ENCODE data around the gene TSHZ2.

The TSHZ2 gene

DNA sequence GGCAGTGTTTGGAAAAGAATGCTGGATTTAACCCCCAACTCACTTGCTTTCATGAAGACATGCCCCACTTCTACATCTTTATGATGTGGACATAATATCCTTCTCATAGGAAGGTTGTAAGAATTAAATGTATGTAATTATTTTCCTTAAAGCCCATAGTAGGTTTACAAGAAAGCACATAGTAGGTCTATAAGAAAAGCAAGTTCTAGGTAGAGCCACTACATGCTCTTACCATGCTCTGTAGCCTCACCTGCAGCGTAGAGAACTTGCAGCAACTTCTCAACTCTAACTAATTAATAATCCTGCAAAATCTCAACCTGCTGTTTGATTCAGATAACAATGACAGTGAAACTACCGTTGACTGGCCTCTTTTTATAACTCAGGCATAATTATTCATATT is 288.4 kb downstream of the TSHZ2 start:
- DNase-seq: no peak

DNA sequence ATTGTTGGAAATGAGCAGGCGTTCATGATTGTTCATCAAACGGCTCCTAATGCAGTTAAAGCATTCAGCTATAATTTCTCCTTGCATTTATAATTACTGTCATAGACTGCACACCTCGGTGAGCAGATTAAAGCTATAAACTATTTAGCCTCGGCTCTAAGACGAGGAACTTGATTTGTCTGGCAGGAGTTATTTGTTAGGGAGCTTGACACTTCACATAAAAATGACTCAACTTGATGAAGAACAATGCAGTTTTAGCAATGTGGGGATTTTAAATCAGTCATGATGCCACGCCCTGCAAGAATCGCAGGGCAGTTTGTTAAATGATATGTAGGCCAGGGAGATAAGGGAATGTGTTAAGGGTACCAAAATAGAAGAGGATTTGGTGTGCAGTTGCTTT is 290.2 kb downstream of the TSHZ2 start:
- no peak for DNase-seq

DNA sequence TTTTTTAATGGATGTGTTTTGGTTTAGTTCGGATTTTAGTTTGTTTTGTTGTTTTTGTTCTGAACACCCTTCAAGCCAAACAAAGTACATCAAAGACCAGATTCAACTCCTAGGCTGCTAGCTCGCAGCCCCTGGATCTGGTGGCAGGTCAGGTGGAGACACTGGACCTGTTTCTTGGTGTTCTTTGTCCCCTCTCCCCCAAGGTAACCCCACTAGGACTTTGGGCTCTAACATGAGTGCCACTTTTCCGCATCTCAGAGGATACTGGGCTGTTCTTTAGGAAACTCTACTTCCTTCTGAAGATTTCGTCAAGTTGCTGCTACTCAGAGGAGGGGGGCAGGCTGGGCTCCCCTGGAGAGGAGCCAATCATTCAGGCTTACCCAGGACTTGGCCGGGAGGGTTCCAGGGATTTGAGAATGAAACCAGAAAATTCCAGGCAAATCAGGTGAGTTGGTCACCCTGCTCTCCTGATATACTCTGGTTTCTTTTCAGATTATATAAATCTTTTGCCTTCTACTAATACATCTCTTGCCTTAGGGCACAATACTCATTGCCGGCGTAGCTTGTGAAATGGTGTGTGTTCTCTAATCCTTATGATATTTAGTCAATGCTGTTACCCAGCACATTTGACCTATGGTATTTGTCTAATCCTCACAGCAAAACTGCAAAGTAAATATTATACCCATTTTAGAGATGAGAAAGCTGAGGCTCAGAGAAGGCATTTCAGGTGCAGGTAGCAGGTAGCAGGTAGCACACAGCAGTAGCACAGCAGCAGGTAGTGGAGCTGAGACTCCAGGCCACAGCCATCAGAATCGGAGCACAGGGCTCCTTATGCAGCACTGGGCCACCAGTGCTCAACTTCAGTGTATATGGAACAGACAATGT is 291.6 kb downstream of the TSHZ2 start:
- DNase-seq: no peak

DNA sequence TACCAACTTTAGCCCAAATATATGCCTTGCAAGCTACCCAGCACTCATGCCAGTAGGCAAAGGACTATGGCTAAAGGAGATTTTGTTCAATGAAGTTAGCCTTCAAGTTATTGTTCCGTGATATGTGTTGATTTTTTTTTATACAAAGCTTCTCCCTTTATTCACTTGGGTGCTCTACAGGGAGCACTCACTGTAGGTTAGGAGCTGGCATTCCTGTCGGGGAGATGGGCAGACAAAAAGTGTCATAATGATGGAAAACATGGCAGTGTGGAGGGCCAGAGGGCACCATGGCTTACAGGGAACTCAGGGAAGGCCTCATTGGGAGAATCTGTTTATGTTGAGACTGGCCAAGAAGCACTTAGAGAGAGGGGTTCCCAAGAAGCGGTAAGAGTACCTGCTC is 292.4 kb downstream of the TSHZ2 start:
- DNase-seq: no peak

DNA sequence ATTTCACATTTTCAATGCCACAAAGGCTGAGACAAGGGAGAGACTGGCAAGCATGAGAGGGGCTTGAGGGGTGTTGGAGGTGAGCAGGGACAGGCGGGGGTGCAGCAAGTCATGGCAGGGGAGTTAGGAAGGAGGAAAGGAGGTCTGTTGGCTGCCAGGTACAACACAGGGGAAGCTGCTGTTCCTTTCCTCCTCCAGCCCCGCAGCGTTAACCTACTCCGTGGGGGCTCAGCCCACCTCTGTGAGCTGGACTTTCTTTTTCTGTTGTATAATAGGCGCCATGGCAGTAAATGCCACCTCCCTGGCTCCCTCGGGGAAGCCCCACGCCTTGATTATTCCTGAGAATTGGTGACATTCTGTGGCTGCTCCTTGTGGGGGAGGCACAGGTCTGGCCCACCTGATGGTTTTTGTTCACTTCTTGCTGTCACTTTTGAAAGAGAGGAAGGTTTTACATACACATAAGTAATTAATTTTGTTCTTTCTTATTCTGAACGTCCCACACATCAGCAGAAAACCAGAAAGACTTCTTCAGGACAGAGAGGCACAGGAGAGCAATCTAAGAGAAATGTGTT is 293.2 kb downstream of the TSHZ2 start:
- no peak for DNase-seq

DNA sequence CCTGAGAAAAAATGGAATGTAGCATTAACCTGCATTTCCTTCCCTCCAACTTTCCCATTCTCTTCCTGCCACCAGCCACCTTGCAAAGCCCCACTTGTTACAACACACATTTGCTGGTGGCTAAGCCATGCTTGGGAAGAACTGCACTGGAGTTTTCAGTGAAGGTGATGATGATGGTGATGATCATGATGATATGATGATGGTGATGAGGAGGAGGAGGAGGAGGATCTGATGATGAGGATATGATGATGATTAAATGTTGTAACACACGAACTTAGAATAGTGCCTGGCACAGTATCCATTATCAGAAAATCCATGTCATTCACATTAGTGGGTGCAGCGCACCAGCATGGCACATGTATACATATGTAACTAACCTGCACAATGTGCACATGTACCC is 297.2 kb downstream of the TSHZ2 start:
- no peak for DNase-seq

DNA sequence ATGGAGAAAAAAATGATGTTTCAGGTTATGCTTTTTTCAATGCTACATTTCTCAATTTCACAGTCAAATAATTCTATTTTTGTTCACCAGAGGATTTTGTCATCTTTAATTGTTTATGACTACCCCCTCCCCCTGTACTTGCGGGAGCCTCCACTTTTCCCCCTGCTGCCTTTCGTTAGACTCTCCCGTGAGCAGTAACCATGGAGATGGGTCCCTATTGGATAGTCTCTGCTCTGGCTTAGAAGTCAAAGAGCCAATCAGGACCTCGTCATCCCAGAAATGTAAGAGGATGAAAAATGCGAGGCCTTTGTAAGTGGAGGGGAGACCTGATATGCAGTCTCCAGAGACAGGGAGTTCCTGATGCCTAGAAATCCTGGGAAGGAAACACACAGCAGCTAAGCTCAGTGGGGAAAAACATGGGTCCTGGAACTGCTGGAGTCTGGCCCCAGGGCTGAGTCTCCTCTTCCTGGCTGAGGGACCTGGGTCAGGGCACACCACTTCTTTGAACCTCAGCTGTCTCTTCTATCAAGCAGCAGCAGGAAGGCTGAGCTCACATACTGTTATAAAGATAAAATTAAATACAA is 298.7 kb downstream of the TSHZ2 start:
- DNase-seq: no peak

DNA sequence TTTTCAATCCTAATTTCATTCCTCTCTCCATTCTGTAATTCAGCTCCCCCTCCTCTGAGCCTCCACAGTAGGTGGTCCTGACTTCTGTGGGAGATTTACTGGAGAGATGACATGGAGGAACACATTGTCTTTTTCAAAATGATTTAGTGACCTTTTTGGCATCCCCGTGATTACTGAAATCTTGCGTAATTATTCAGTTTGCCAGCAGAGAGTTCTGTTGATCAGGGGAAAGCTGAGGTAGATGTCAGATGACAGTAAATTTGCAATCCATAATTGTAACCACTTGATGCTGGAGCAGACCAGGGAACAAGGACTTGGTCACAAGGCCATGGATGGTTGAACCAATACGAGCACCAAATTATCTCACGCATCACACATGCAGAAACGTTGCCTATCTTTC is 302.2 kb downstream of the TSHZ2 start:
- DNase-seq: no peak

DNA sequence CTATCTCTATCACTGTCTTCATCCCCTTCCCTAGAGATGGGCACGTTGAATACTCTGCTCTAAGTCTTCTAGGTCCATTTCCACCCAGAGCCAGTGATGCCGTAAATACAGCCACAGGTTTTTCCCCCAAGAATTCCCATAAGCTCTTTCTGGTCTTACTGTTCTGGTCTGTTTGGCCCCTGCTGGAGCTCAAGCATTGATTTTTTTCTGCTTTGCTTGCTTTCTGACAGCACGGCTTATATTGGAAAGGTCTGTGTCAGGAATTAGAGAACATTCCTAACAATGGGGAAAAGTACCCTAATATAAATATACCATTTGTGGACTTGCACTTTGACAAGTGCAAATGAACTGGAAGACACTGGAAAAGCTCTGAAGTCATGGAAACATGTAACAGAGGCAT is 302.6 kb downstream of the TSHZ2 start:
- DNase-seq: no peak

DNA sequence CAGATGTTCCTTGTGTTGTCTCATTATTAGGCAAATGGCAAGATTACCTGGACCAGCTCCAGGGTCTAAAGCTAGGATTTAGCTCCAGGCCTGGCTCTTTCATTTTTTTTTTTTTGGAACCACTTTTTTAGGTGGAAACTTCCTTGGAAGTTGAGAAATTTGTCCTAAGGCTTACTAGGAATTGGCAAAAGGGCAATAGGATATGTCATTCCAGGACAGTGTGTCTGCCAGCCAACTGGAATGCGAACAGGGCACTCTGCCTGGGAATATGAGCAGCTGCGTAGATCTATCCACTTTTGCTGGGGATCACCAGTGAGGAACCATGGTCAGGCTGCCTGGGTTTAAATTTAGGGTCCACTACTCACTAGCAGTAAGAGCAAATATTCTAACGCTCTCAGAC is 304.0 kb downstream of the TSHZ2 start:
- no peak for DNase-seq

DNA sequence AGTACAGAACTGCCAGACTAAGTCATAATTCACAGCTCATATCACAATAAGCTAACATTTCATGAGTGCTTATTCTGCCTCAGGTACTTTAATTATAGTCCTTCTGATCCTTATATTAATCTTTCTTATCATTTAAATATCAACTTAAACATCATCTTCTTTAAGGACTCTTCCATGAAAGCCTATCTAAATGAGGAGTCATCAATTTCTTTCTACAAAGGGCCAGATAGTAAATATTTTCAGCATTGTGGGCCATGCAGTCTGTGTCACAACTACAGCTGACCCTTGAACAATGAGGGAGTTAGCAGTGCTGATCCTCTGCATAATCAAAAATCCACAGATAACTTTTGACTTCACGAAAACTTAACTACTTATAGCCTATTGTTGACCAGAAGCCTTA is 306.4 kb downstream of the TSHZ2 start:
- DNase-seq: no peak

DNA sequence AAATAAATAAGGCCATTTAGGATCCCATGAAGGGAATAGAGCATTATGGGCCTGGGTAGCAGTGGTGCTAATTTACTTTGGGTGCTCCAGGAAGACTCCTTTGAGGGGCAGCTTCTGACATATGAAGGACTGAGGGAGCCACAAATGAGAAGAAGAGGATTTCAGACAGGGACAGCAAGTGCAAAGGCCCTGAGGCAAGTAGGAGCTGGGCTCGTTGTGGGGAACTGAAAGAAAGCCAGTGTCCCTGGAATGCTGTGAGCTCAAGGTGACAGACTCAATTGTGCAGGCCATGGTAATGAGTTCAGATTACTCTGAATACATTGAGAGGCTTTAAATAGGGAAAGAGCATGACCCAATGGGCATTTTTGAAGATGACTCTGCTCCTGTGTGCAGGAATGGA is 307.6 kb downstream of the TSHZ2 start:
- DNase-seq: no peak

DNA sequence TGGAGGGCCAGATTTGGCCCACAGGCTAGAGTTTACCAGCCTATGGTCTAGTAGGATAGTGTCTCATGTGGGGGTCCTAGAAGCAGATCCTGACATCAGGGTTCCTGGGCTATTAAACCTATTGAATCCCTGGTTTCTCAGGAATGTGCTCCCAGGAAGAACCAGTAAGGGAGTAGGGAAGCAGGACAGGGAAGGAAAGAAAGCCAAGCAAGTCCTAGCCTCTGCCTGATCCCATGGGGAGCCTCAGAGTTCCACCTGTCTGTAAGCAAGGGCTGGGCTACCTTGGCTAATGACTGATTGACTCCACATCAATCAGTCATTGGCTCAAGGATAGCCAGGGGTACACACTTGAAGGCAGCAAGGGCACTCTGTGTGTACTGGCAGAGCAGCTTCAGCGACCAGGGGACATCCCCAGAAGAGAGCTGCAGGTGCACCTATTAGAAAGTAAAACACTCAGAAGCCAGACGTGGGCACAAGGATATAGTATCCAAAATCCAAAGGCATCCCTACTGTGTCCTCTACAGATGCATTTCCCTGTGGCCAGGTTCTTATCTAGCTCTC is 309.5 kb downstream of the TSHZ2 start:
- no peak for DNase-seq

DNA sequence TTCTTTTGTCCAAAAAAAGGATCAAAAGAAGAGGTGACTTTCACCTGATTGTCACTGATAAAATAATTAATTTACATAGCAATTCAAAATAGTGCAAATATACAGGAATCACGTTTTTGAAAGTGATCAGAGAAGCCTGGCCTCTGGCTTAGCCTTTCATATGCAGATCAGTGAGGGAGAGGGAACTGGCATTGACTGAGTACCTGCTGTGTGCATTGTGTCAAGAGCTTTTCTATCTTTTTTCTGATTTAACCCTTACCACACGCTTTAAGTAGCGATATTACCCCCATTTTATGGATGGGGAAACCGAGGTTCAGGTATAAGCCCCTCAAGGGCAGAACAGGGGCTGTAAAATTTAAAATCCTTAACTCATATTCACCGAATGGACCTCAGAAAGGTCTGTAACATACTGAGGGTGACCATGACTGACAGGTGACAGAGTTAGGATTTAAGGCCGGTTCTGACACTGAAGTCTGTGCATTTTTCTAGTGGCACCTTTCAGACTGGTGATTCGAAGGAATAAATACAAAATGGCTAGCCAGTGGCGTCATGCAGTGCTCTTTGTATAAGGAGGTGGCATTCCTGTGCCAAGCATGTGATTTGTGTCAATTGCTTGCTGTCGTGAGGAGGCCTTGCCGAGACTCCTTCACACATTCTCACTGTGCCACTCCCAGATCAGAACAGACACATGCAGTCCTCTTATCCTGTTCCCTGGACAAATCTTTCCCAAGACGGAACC is 310.2 kb downstream of the TSHZ2 start:
- DNase-seq: no peak

DNA sequence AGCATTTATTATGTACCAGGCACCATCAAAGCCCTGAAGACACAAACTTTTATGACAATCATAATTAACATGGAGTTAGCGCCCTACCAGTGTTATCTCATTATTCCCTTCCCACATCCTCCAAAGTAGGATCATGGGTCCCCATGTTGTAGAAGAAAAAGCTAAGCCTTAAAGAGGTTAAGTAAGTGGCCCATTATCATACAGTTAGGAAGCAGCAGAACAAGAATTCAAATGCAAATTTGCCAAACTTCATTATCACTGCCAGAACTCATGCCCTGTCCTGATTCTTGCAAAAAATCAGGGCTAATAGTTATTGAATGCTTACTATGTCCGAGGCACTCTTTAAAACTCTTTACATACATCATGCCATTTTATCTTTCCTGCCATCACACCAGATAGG is 310.9 kb downstream of the TSHZ2 start:
- no peak for DNase-seq

DNA sequence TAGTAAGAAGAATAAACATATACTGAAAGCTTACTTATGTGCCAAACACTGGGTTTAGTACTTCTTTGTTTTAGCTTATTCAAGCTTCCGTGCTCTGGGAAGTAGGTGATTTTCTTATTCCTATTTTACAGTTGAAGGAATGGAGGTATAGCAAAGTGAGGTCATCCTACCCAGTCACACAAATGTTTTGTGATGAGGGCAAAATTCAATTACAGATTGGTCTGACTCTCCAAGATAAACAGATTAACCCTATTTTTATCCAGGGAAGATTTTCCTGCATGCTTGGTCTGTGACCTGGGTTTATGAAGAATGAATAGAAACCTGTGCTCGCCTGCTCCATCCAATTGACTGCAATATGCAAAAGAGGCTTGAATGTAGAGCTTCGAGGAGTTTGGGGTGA is 311.4 kb downstream of the TSHZ2 start:
- DNase-seq: no peak

DNA sequence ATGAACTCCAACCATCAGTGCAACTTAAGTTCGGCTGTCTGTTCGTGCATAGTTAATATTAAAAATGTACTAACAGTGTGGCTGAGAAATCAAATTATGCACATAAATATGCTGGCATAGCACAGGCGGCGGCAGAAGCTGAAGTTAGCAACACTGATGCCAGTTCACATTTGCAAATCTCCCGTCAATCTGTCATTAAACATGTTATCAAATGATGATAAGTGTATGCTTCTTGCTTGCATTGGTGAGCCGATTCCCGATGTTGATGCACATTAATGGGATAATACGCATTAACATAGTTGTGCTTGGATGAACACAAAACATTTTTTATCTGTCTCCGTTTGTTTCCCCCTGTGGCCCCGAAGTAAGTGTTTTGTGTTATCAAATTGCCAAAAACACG is 312.1 kb downstream of the TSHZ2 start:
- no peak for DNase-seq

DNA sequence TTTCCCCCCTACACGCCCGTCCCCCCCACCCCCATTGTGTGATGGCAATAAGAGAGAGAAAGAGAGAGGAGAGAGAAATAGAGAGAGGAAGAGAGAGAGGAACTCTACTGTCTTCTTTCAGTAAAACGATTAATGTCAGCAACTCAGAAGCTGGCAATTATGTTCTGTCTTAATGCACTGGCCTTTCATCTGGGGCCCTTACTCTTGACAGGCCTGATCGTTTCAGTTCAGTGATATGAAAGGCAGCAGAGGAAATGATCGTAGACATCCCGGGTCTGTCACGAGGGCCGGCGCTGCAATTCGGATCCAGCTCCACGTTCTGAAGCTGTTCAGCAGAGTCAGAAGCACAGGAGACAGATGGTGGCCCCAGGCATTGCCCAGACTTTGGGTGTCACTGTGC is 312.5 kb downstream of the TSHZ2 start:
- no peak for DNase-seq

DNA sequence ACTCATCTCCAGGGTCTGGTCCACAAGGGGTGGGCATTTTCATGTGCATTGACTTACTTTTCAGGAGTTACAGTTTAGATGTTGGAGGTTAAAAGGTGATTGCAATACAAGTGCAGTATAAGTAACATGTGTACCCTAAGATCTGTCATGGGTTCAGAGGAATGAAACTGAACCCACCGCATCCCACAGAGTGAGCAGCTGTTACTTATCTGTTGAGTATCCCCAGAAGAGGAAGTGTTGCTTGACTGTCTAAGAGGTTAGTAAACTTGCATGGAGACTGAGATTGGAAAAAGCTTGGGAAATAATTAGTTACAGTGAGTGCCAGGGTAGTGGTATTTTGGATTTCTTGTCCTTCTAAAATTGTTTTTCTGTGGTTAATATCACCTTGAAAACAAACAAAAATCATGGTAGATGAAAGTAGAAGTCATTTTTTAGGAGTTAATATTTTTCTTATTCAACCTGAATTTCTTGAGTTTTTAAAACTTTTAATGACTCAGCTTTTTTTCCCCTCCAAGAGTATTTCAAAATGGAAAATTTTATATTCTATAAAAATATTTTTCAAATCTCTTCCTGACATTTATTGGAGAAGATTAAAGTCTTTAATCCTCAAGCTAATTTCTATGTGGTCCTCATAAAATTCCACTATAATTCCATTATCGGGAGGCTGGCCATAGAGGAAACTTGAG is 315.3 kb downstream of the TSHZ2 start:
- no peak for DNase-seq

DNA sequence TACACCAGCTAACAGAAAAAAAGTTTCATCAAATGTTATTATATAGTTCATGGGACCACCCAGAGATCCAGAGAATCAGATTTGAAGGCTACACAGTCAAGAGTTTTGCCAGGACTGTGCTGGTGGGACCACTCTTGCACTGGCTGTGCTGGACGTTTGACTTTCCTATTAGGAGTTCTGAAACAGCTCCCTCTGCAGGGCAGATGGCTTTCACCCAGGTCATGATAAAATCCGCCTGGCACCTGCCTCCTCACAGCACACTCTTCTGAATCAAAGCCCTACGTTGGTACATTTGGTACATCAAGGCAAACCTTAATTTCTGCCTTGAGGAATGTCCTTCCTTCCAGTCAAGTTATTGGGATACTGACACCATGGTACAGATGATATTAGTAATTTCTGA is 319.4 kb downstream of the TSHZ2 start:
- DNase-seq: no peak

DNA sequence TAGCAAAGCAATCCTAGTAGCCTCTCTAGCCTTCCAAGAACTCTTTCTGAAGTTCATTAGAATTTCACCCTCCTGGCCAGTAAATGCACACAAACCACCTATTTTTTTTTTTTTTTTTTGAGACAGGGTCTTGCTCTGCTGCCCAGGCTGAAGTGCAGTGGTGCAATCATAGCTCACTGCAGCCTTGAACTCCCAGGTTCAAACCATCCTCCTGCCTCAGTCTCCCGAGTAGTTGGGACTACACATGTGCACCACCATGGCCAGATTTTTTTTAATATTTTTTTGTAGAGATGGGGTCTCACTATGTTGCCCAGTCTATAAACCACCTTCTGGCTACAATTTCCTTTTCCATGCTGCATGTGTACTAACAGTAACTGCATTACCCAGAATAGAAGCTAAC is 320.2 kb downstream of the TSHZ2 start:
- DNase-seq: no peak

DNA sequence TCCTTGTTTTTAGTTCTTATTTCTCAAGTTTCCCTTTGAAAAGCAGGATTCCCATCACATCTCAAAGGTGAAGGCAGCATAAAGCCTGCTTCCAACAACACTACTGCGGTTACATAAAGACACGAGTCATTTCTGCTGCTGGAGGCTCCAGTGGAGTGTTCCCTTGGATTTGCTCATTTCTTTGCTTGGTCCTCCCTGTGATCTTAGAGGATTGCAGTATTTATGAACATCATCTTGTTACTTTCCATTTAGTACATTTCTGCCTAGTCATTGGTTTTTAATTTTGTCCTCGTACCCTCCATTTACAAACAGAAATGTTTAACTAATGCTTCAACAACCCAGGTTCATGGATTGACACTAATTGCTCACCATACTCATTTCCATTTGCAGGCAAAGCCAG is 322.6 kb downstream of the TSHZ2 start:
- DNase-seq: no peak

DNA sequence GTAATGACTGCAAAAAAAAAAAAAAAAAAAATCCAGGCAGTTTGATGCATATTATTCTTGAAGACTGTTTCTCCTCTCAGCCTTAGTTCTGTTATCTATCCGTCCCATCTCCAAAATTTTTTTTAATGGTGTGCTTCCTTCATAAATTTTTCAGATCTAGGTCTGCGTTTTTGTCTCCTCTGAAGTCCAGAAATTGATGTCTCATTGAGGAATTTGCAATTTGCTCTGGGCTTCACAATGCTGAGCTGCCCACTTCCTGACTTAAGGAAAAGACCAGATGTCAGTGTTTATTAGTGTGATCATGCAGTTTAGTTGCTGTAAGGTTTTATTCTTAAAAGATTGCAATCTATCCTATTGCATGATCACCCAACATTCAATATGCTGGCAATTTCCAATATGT is 323.9 kb downstream of the TSHZ2 start:
- no peak for DNase-seq
